ENCODE data around the gene EVL.
"Not testable (repeated sequence)": the region's sequence is repeated elsewhere in the genome, so short reads cannot be mapped to it uniquely, and the experiment has no call there.

Gene EVL

DNA sequence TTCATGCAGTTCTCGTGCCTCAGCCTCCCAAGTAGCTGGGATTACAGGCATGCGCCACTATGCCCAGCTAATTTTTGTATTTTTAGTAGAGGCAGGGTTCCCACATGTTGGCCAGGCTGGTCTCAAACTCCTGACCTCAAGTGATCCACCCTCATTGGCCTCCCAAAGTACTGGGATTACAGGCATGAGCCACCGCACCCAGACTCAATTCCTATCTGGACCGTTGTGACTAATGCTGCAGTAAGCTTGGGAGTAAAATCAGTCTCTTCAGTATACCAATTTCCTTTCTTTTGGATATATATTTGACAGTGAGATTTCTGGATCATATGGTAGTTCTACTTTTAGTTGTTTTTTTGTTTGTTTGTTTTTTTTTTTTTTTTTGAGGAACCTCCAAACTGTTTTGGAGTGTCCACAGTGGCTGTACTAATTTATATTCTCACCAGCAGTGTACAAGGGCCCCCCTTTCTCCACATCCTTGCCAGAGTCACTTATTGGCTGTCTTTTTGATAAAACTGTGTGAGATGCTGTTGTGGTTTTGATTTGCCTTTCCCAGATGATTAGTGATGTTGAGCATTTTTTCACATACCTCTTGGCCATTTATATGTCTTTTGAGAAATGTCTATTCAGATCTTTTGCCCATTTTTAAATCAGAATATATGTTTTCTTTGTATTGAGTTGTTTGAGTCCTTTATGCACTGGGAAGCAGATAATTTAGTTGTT is 37.3 kb upstream of the EVL start:
- FAIRE-seq (no peak), DNase-seq (ENCODE audit: insufficient read length, low spot score) (no peak)
- no peak for TF ChIP-seq TAF1 (IDR thresholded peaks at IDR 0.05; ENCODE audit: low read depth, low read length)
- no peak for TF ChIP-seq POU2F2 (IDR thresholded peaks at IDR 0.05; ENCODE audit: low read depth, low read length)
- no peak for TF ChIP-seq PAX5 (IDR thresholded peaks at IDR 0.05; ENCODE audit: insufficient read depth, low read length, severe bottlenecking)
- no peak for TF ChIP-seq POLR2A (IDR thresholded peaks at IDR 0.05; ENCODE audit: low read depth, low read length)
- TF ChIP-seq POLR2AphosphoS5 (IDR thresholded peaks at IDR 0.05; ENCODE audit: low read depth, low read length) = no peak
- TF ChIP-seq SPI1 (IDR thresholded peaks at IDR 0.05; ENCODE audit: low read depth, low read length) = no peak

- TF ChIP-seq POU2F2 (IDR thresholded peaks at IDR 0.05; ENCODE audit: low read depth, low read length) = no peak
- FAIRE-seq (no peak), DNase-seq (ENCODE audit: insufficient read length, low spot score) (no peak)
These were observed 36.1 kb upstream of the EVL start for GRCh38 chr14:100028990-100029677.

DNA sequence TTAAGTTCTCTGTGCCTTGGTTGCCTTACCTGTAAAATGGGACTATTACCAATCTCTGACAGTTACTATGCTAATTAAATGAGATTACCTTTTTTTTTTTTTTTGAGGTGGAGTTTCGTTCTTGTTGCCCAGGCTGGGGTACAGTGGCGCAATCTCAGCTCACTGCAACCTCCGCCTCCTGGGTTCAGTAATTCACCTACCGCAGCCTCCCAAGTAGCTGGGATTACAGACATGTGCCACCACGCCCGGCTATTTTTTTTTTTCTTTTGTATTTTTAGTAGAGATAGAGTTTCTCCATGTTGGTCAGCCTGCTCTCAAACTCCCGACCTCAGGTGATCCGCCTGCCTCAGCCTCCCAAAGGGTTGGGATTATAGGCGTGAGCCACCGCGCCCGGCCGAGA is 35.2 kb upstream of the EVL start:
- not testable (repeated sequence) for DNase-seq (ENCODE audit: insufficient read length, low spot score); FAIRE-seq

DNA sequence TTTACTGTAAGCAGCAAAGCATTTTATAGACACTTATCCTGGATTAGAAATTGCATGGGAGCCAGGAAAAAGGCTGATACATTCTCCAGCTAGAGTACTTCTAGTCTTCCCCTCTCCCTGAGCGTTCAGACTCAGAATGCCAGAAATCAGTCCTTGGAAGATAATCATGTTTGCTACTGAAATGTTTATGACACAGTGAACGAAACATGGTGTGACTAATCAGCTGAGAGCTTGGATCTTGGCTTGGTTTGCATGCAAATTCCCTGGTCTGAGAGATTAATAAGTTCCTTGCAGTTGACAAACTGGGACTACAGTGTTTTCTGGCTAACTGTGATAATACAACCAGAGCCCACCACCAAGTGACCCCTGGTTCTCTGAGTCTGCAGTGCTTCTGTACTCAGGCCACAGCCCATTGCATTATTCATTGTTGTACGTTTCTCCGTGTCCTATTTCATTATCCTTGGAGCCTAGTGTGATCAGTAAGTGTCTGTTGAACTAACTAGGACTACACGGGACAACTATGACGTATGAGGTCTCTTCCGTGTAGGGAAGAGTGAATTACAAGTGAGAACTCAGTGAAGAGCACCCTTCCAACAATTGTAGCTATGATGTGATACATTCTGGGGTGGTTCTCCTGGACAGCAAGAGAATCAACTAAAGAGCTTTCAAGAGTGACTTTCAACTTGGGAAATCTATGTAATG is 34.6 kb upstream of the EVL start:
- TF ChIP-seq POU2F2 (IDR thresholded peaks at IDR 0.05; ENCODE audit: low read depth, low read length) = no peak
- no peak for TF ChIP-seq TAF1 (IDR thresholded peaks at IDR 0.05; ENCODE audit: low read depth, low read length)
- no peak for TF ChIP-seq POLR2A (IDR thresholded peaks at IDR 0.05; ENCODE audit: low read depth, low read length)
- TF ChIP-seq SPI1 (IDR thresholded peaks at IDR 0.05; ENCODE audit: low read depth, low read length) = no peak
- DNase-seq (ENCODE audit: insufficient read length, low spot score) (no peak), FAIRE-seq (no peak)

DNA sequence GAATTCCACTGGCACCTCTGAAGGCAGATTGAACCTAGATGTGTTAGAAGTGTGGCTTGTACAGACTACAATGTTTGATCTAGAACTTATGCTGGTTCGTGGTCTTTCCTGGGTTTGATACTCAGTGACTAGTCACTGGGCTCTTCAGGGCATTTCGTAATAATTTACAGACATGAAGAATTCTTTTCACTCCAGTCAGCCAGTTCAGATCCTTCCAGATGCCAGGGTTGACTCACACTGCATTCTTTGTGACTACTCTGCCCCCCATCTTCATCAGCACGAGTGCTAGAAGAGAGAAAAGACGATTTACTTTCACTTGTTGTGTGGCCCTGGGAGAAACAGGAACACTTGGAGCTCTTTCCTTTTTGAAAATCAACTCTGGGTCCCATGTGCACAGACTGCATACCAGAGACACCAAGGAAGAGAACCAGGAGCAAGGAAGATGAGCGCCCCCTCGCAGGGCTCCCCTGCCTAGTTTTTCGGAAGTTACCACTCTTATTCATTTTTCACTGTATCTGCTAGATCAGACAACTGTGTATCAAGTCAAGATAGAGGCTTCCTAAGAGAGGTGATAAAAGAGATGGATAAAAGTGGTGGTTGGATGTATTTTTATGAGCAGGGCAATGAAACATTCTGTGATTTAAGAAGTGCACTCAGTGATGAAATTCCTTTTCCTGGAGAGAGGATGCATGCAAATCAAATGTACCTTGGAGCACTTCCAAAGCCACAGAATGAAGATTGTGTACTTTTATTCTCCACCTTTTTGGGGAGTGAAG is 33.5 kb upstream of the EVL start:
- FAIRE-seq (no peak), DNase-seq (ENCODE audit: insufficient read length, low spot score) (no peak)
- no peak for TF ChIP-seq TAF1 (IDR thresholded peaks at IDR 0.05; ENCODE audit: low read depth, low read length)
- TF ChIP-seq SPI1 (IDR thresholded peaks at IDR 0.05; ENCODE audit: low read depth, low read length) = no peak
- no peak for TF ChIP-seq POLR2A (IDR thresholded peaks at IDR 0.05; ENCODE audit: low read depth, low read length)
- TF ChIP-seq PAX5 (IDR thresholded peaks at IDR 0.05; ENCODE audit: insufficient read depth, low read length, severe bottlenecking) = no peak
- TF ChIP-seq POU2F2 (IDR thresholded peaks at IDR 0.05; ENCODE audit: low read depth, low read length) = no peak
- TF ChIP-seq POLR2AphosphoS5 (IDR thresholded peaks at IDR 0.05; ENCODE audit: low read depth, low read length) = no peak

GRCh38 chr14:100032738-100033137 is 32.5 kb upstream of the EVL start:
- FAIRE-seq = no peak
- TF ChIP-seq SPI1 (IDR thresholded peaks at IDR 0.05; ENCODE audit: low read depth, low read length) = no peak
- no peak for TF ChIP-seq TAF1 (IDR thresholded peaks at IDR 0.05; ENCODE audit: low read depth, low read length)
- no peak for TF ChIP-seq POLR2AphosphoS5 (IDR thresholded peaks at IDR 0.05; ENCODE audit: low read depth, low read length)
- TF ChIP-seq POU2F2 (IDR thresholded peaks at IDR 0.05; ENCODE audit: low read depth, low read length) = no peak
- TF ChIP-seq PAX5 (IDR thresholded peaks at IDR 0.05; ENCODE audit: insufficient read depth, low read length, severe bottlenecking) = no peak
- no peak for TF ChIP-seq POLR2A (IDR thresholded peaks at IDR 0.05; ENCODE audit: low read depth, low read length)
- DNase-seq (ENCODE audit: insufficient read length, low spot score) = no peak

DNA sequence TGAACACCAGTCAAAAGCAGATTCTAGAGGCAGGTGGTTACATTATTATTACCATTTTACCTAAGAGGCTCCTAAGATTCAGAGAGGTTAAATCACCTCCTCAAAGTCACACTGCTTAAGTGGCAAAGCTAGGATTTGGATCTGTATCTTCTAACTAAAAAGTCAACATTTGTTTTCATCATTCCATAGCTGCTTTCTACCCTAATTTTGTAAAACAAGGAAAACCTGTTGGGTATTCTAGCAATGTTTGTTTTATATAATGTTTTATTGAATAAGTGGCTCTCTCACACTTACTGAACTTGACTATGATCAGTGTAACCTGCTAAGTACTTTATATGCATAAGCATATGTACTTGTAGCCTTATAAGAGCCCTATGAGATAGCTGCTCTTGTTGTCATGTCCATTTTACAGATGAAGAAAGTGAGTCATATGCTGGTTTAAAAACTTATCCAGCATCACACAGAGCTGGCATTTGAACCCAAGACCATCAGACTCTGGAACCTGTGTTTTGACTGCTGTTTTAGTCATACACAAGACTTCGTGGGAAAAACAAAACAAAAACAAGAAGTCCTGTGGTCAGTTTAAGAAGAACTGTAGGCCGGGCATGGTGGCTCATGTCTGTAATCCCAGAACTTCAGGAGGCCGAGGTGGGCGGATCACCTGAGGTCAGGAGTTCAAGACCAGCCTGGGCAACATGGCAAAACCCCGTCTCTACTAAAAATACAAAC is 31.7 kb upstream of the EVL start:
- no peak for FAIRE-seq
- no peak for DNase-seq (ENCODE audit: insufficient read length, low spot score)
- TF ChIP-seq POLR2AphosphoS5 (IDR thresholded peaks at IDR 0.05; ENCODE audit: low read depth, low read length) (no peak), TAF1 (IDR thresholded peaks at IDR 0.05; ENCODE audit: low read depth, low read length) (no peak), PAX5 (IDR thresholded peaks at IDR 0.05; ENCODE audit: insufficient read depth, low read length, severe bottlenecking) (no peak), POU2F2 (IDR thresholded peaks at IDR 0.05; ENCODE audit: low read depth, low read length) (no peak), SPI1 (IDR thresholded peaks at IDR 0.05; ENCODE audit: low read depth, low read length) (no peak), POLR2A (IDR thresholded peaks at IDR 0.05; ENCODE audit: low read depth, low read length) (no peak)

- FAIRE-seq (no peak), DNase-seq (ENCODE audit: insufficient read length, low spot score) (no peak)
- TF ChIP-seq TAF1 (IDR thresholded peaks at IDR 0.05; ENCODE audit: low read depth, low read length) (no peak), SPI1 (IDR thresholded peaks at IDR 0.05; ENCODE audit: low read depth, low read length) (no peak), POU2F2 (IDR thresholded peaks at IDR 0.05; ENCODE audit: low read depth, low read length) (no peak), PAX5 (IDR thresholded peaks at IDR 0.05; ENCODE audit: insufficient read depth, low read length, severe bottlenecking) (no peak), POLR2A (IDR thresholded peaks at IDR 0.05; ENCODE audit: low read depth, low read length) (no peak), POLR2AphosphoS5 (IDR thresholded peaks at IDR 0.05; ENCODE audit: low read depth, low read length) (no peak)
These were observed 30.8 kb upstream of the EVL start for GRCh38 chr14:100034468-100034867.

GRCh38 chr14:100034961-100035500 is 30.2 kb upstream of the EVL start:
- DNase-seq (ENCODE audit: insufficient read length, low spot score) (no peak), FAIRE-seq (no peak)
- TF ChIP-seq PAX5 (IDR thresholded peaks at IDR 0.05; ENCODE audit: insufficient read depth, low read length, severe bottlenecking) (no peak), SPI1 (IDR thresholded peaks at IDR 0.05; ENCODE audit: low read depth, low read length) (no peak), TAF1 (IDR thresholded peaks at IDR 0.05; ENCODE audit: low read depth, low read length) (no peak), POLR2AphosphoS5 (IDR thresholded peaks at IDR 0.05; ENCODE audit: low read depth, low read length) (no peak), POLR2A (IDR thresholded peaks at IDR 0.05; ENCODE audit: low read depth, low read length) (no peak), POU2F2 (IDR thresholded peaks at IDR 0.05; ENCODE audit: low read depth, low read length) (no peak)

Measured in GM12891 (cell line).